Measurements from ENCODE around the gene HTR5A. TPM values are rescaled to one million over a fixed set of nuclear protein-coding genes. Genes with fewer than 3 reads are reported as not detected.

HTR5A gene
- total and polyA plus RNA-seq, 2 of the 13 experiments (the other 11 are each of a cell fraction or from before 2014, with no cell fraction given) = not detected

DNA sequence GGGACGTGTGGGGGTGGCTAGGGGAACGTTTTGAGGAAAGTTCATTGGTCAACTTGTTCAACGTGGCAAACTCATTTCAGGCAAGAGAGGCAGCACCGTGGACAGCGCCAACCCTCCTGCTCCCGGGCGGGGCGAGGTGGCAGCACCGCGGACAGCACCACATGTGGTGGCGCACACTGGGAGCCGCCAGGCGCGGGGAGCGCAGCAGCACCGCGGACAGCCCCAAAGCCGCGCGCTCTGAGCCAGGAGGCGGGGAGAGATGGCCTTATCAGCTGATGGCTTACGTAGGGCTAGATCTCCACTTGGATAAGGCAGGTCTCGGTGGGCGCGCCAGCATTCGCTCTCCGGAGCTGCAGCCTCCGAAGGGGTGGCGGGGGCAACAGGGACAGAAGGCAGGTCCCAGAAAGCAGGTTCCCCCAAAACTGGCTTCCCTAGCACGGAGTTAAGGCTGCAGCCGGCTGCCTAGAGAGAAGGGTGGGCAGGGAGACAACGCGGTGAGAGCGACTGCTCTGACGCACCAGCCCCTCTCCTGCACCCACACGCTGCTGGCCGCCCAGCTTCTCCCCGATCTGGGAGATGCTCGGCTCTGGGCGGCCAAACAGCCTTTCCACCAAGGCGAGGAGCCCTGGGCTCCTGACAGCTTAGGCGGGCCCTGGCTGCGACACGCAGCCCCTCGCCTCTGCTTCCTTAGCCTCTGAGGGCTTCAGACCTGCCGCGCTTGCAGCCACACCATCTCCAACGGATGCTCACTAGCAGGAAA lies at the start of gene HTR5A (continued):
- TF ChIP-seq KAT2B (IDR thresholded peaks at IDR 0.05; ENCODE audit: borderline replicate concordance, low read depth, low read length) (no peak), GABPA (IDR thresholded peaks at IDR 0.05; ENCODE audit: low read depth, low read length) (no peak), GABPA (CRISPR knock-in tag; IDR thresholded peaks at IDR 0.05; ENCODE audit: low read depth) (peak; percentile 57), UBTF (CRISPR knock-in tag; IDR thresholded peaks at IDR 0.05) (peak; percentile 78), PLSCR1 (CRISPR knock-in tag; IDR thresholded peaks at IDR 0.05; ENCODE audit: borderline replicate concordance) (peak; percentile 100), ONECUT2 (CRISPR knock-in tag; IDR thresholded peaks at IDR 0.05) (peak; percentile 92), ZNF839 (CRISPR knock-in tag; IDR thresholded peaks at IDR 0.05; ENCODE audit: borderline replicate concordance) (peak; percentile 99), RCOR2 (CRISPR knock-in tag; IDR thresholded peaks at IDR 0.05) (peak; percentile 92)
- TF ChIP-seq, protein P1, sequence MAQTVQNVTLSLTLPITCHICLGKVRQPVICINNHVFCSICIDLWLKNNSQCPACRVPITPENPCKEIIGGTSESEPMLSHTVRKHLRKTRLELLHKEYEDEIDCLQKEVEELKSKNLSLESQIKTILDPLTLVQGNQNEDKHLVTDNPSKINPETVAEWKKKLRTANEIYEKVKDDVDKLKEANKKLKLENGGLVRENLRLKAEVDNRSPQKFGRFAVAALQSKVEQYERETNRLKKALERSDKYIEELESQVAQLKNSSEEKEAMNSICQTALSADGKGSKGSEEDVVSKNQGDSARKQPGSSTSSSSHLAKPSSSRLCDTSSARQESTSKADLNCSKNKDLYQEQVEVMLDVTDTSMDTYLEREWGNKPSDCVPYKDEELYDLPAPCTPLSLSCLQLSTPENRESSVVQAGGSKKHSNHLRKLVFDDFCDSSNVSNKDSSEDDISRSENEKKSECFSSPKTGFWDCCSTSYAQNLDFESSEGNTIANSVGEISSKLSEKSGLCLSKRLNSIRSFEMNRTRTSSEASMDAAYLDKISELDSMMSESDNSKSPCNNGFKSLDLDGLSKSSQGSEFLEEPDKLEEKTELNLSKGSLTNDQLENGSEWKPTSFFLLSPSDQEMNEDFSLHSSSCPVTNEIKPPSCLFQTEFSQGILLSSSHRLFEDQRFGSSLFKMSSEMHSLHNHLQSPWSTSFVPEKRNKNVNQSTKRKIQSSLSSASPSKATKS (CRISPR knock-in tag; IDR thresholded peaks at IDR 0.05) = peak; percentile 100
- TF ChIP-seq, protein P2, sequence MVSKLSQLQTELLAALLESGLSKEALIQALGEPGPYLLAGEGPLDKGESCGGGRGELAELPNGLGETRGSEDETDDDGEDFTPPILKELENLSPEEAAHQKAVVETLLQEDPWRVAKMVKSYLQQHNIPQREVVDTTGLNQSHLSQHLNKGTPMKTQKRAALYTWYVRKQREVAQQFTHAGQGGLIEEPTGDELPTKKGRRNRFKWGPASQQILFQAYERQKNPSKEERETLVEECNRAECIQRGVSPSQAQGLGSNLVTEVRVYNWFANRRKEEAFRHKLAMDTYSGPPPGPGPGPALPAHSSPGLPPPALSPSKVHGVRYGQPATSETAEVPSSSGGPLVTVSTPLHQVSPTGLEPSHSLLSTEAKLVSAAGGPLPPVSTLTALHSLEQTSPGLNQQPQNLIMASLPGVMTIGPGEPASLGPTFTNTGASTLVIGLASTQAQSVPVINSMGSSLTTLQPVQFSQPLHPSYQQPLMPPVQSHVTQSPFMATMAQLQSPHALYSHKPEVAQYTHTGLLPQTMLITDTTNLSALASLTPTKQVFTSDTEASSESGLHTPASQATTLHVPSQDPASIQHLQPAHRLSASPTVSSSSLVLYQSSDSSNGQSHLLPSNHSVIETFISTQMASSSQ (IDR thresholded peaks at IDR 0.05; ENCODE audit: low read depth) = no peak
- TF ChIP-seq, protein P2 (CRISPR knock-in tag; IDR thresholded peaks at IDR 0.05; ENCODE audit: borderline replicate concordance) = peak; percentile 93
- TF ChIP-seq, protein P3, sequence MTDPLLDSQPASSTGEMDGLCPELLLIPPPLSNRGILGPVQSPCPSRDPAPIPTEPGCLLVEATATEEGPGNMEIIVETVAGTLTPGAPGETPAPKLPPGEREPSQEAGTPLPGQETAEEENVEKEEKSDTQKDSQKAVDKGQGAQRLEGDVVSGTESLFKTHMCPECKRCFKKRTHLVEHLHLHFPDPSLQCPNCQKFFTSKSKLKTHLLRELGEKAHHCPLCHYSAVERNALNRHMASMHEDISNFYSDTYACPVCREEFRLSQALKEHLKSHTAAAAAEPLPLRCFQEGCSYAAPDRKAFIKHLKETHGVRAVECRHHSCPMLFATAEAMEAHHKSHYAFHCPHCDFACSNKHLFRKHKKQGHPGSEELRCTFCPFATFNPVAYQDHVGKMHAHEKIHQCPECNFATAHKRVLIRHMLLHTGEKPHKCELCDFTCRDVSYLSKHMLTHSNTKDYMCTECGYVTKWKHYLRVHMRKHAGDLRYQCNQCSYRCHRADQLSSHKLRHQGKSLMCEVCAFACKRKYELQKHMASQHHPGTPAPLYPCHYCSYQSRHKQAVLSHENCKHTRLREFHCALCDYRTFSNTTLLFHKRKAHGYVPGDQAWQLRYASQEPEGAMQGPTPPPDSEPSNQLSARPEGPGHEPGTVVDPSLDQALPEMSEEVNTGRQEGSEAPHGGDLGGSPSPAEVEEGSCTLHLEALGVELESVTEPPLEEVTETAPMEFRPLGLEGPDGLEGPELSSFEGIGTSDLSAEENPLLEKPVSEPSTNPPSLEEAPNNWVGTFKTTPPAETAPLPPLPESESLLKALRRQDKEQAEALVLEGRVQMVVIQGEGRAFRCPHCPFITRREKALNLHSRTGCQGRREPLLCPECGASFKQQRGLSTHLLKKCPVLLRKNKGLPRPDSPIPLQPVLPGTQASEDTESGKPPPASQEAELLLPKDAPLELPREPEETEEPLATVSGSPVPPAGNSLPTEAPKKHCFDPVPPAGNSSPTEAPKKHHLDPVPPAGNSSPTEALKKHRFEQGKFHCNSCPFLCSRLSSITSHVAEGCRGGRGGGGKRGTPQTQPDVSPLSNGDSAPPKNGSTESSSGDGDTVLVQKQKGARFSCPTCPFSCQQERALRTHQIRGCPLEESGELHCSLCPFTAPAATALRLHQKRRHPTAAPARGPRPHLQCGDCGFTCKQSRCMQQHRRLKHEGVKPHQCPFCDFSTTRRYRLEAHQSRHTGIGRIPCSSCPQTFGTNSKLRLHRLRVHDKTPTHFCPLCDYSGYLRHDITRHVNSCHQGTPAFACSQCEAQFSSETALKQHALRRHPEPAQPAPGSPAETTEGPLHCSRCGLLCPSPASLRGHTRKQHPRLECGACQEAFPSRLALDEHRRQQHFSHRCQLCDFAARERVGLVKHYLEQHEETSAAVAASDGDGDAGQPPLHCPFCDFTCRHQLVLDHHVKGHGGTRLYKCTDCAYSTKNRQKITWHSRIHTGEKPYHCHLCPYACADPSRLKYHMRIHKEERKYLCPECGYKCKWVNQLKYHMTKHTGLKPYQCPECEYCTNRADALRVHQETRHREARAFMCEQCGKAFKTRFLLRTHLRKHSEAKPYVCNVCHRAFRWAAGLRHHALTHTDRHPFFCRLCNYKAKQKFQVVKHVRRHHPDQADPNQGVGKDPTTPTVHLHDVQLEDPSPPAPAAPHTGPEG (CRISPR knock-in tag; IDR thresholded peaks at IDR 0.05) = peak; percentile 99
